Mononuclear cell (primary cell): ENCODE measurements around the gene PMM2. TPM values are rescaled to one million over a fixed set of nuclear protein-coding genes. Genes with fewer than 3 reads are reported as not detected.
"Not testable (repeated sequence)": the region's sequence is repeated elsewhere in the genome, so short reads cannot be mapped to it uniquely, and the experiment has no call there.

ENCODE experiments used
- H3K27me3 ChIP-seq: 2 replicates; pipeline ENCODE4 v1.6.0; 2011; ENCODE audit warnings: low read length, control low read depth; ENCODE audit not compliant: insufficient read depth
- H3K4me1 ChIP-seq: 2 replicates; pipeline ENCODE4 v1.5.1; 2011; ENCODE audit warnings: mild to moderate bottlenecking, low read length, control low read depth; ENCODE audit not compliant: insufficient read depth
- H3K4me3 ChIP-seq: 2 replicates; pipeline ENCODE4 v1.5.1; 2011; ENCODE audit warnings: mild to moderate bottlenecking, low read length, moderate library complexity
- H3K9me3 ChIP-seq: 2 replicates; pipeline ENCODE4 v1.5.1; 2011; ENCODE audit warnings: low read depth, mild to moderate bottlenecking, control low read depth, low read length
- total RNA-seq: library from RNA; depleted of rRNA; stranded (reverse); fragments of >200 nt; gene quantifications from one replicate; pipeline ENCODE4 v1.2.3, GENCODE V29; 2012

Gene PMM2
- total RNA-seq, 1 donor, result 19.7 TPM

GRCh38 chr16:8768283-8768682 is 29.4 kb upstream of the PMM2 start:
- no peaks in the 10 kb centered on the region for H3K9me3 ChIP-seq
- no peaks in the 10 kb centered on the region for H3K27me3 ChIP-seq
- H3K4me3 ChIP-seq, result no peak overlapping the region
- no peaks in the 10 kb centered on the region for H3K4me1 ChIP-seq

- H3K4me1 ChIP-seq, result no peaks in the 10 kb centered on the region
These were observed 28.9 kb upstream of the PMM2 start for GRCh38 chr16:8768692-8769091.

GRCh38 chr16:8773537-8773936 is 24.1 kb upstream of the PMM2 start:
- no peak overlapping the region for H3K4me3 ChIP-seq
- H3K9me3 ChIP-seq, result no peaks in the 10 kb centered on the region
- no peaks in the 10 kb centered on the region for H3K27me3 ChIP-seq
- H3K4me1 ChIP-seq, result no peaks in the 10 kb centered on the region

More at GRCh38 chr16:8768692-8769091, 28.9 kb upstream of the PMM2 start:
- Histone ChIP-seq H3K27me3 (no peaks in the 10 kb centered on the region), H3K4me3 (no peak overlapping the region), H3K9me3 (no peaks in the 10 kb centered on the region)

- no peaks in the 10 kb centered on the region for H3K4me1 ChIP-seq
- H3K27me3 ChIP-seq, result no peaks in the 10 kb centered on the region
- no peak overlapping the region for H3K4me3 ChIP-seq
- H3K9me3 ChIP-seq, result no peaks in the 10 kb centered on the region
These were observed 23.4 kb upstream of the PMM2 start for GRCh38 chr16:8774208-8774607.

GRCh38 chr16:8775359-8775758 is 22.3 kb upstream of the PMM2 start:
- Histone ChIP-seq H3K9me3 (no peaks in the 10 kb centered on the region), H3K27me3 (no peaks in the 10 kb centered on the region), H3K4me3 (no peak overlapping the region), H3K4me1 (no peaks in the 10 kb centered on the region)

- no peak overlapping the region for H3K4me3 ChIP-seq
- no peaks in the 10 kb centered on the region for H3K9me3 ChIP-seq
- H3K27me3 ChIP-seq, result no peaks in the 10 kb centered on the region
- no peaks in the 10 kb centered on the region for H3K4me1 ChIP-seq
These were observed 21.5 kb upstream of the PMM2 start for GRCh38 chr16:8776129-8776584.

- Histone ChIP-seq H3K9me3 (no peaks in the 10 kb centered on the region), H3K4me3 (no peak overlapping the region), H3K4me1 (no peaks in the 10 kb centered on the region), H3K27me3 (no peaks in the 10 kb centered on the region)
These were observed 20.4 kb upstream of the PMM2 start for GRCh38 chr16:8777217-8777616.

GRCh38 chr16:8781797-8782196 is 15.8 kb upstream of the PMM2 start:
- Histone ChIP-seq H3K4me3 (no peak overlapping the region), H3K27me3 (no peaks in the 10 kb centered on the region), H3K9me3 (no peaks in the 10 kb centered on the region), H3K4me1 (no peaks in the 10 kb centered on the region)

GRCh38 chr16:8782673-8783072 is 15.0 kb upstream of the PMM2 start:
- Histone ChIP-seq H3K27me3 (no peaks in the 10 kb centered on the region), H3K4me1 (no peaks in the 10 kb centered on the region), H3K9me3 (no peaks in the 10 kb centered on the region)

GRCh38 chr16:8785408-8785807 is 12.2 kb upstream of the PMM2 start:
- Histone ChIP-seq H3K9me3 (no peaks in the 10 kb centered on the region), H3K4me3 (no peak overlapping the region), H3K27me3 (no peaks in the 10 kb centered on the region), H3K4me1 (no peaks in the 10 kb centered on the region)

More at GRCh38 chr16:8782673-8783072, 15.0 kb upstream of the PMM2 start:
- no peak overlapping the region for H3K4me3 ChIP-seq

GRCh38 chr16:8786316-8786715 is 11.3 kb upstream of the PMM2 start:
- not testable (repeated sequence) for H3K4me3 ChIP-seq, H3K9me3 ChIP-seq, H3K4me1 ChIP-seq, H3K27me3 ChIP-seq

- no peak overlapping the region for H3K4me3 ChIP-seq
- H3K4me1 ChIP-seq, result no peaks in the 10 kb centered on the region
- no peaks in the 10 kb centered on the region for H3K27me3 ChIP-seq
- no peaks in the 10 kb centered on the region for H3K9me3 ChIP-seq
These were observed 9.0 kb upstream of the PMM2 start for GRCh38 chr16:8788578-8789172.

- Histone ChIP-seq H3K4me3 (no peak overlapping the region), H3K4me1 (peaks cover 38% of the 10 kb centered on the region), H3K27me3 (no peaks in the 10 kb centered on the region), H3K9me3 (no peaks in the 10 kb centered on the region)
These were observed 2.5 kb upstream of the PMM2 start for GRCh38 chr16:8795091-8795490.

- Histone ChIP-seq H3K9me3 (no peaks in the 10 kb centered on the region), H3K4me1 (peaks cover 39% of the 10 kb centered on the region), H3K4me3 (no peak overlapping the region), H3K27me3 (no peaks in the 10 kb centered on the region)
These were observed 1.8 kb upstream of the PMM2 start for GRCh38 chr16:8795818-8796217.

- Histone ChIP-seq H3K27me3 (no peaks in the 10 kb centered on the region), H3K4me1 (peaks cover 39% of the 10 kb centered on the region), H3K4me3 (peak overlapping the region; percentile 76), H3K9me3 (no peaks in the 10 kb centered on the region)
These were observed 923 bp upstream of the PMM2 start for GRCh38 chr16:8796469-8797363.

GRCh38 chr16:8798174-8798527 is 512 bp downstream of the PMM2 start:
- peak overlapping the region; percentile 76 for H3K4me3 ChIP-seq
- no peaks in the 10 kb centered on the region for H3K27me3 ChIP-seq
- peaks cover 39% of the 10 kb centered on the region for H3K4me1 ChIP-seq
- H3K9me3 ChIP-seq, result no peaks in the 10 kb centered on the region
